Psoas muscle (tissue), 8 donors: ENCODE data around the gene ITGB1BP2. TPM values are rescaled to one million over a fixed set of nuclear protein-coding genes. Genes with fewer than 3 reads are reported as not detected.
"Not testable (repeated sequence)": the region's sequence is repeated elsewhere in the genome, so short reads cannot be mapped to it uniquely, and the experiment has no call there.

Source experiments
- ATAC-seq, 4 donors: fragments of 200-7000 bp; cut with Tn5 transposase; one replicate each; pipeline ENCODE4 v1.9.1; 2020; ENCODE audit warnings: moderate library complexity in 3 of 4, mild to moderate bottlenecking in 2 of 4
- DNase-seq, 2 donors: peaks; one replicate each; pipeline ENCODE4 v3.0.0-alpha.2; 2020
- H3K27ac ChIP-seq: fragments of 200-600 bp; one replicate; pipeline ENCODE4 v1.8.0; 2022
- H3K27me3 ChIP-seq, 3 donors: fragments of 200-600 bp in 1 of 3; one replicate each; pipeline versions ENCODE4 v1.6.1 to v1.8.0; 2013 to 2022; ENCODE audit warnings: low read length in 2 of 3, mild to moderate bottlenecking in 2 of 3, moderate library complexity in 1 of 3; ENCODE audit not compliant: insufficient read depth in 3 of 3
- H3K36me3 ChIP-seq, 2 donors: fragments of 200-600 bp in 1 of 2; one replicate each; pipeline versions ENCODE4 v1.6.1 to v1.8.0; 2013 to 2022; ENCODE audit warnings: low read depth in 1 of 2, mild to moderate bottlenecking in 1 of 2, moderate library complexity in 1 of 2; ENCODE audit not compliant: insufficient read depth in 1 of 2
- H3K4me1 ChIP-seq: fragments of 200-600 bp; one replicate; pipeline ENCODE4 v1.8.0; 2022
- H3K4me3 ChIP-seq: fragments of 200-600 bp; one replicate; pipeline ENCODE4 v1.8.0; 2022; ENCODE audit warnings: mild to moderate bottlenecking
- H3K9me3 ChIP-seq: fragments of 200-600 bp; one replicate; pipeline ENCODE4 v1.8.0; 2022
- WGBS, 3 donors: extraction: QIAGEN DNeasy Blood & Tissue Kit; methylation state at CpG; one replicate each; pipeline versions ENCODE4 v1.1.6 to v1.1.7; 2013; 5-methylcytosine and 5-hydroxymethylcytosine counted together
- intact Hi-C, 2 donors: fragments of 100-400 bp; cut with DNase I; formaldehyde crosslinking; loops; one replicate each; pipeline versions ENCODE4 v1.11.0 to v1.14.2; 2022
- polyA plus RNA-seq, 3 donors: library from polyadenylated mRNA; stranded (reverse); fragments of 200-250 nt; gene quantifications; one replicate each; pipeline ENCODE4 v1.2.3, GENCODE V29; 2013
- total RNA-seq, 4 donors: library from RNA; stranded (reverse); fragmentation: NEBNext Ultra II Directional in 2 of 4; extraction: Animal tissue kit (Norgen Biotek cat#: 25700) in 2 of 4; gene quantifications; one replicate each; pipeline versions ENCODE4 v1.2.1 to v1.2.4, GENCODE V29; 2021 to 2023
- TF ChIP-seq, protein P1 (sequence below): fragments of 200-600 bp; IDR thresholded peaks from one replicate; pipeline ENCODE4 v1.8.0; 2022; ENCODE audit warnings: antibody characterized with exemption
- donor health status: healthy with polysubstance abuse.
- donor health status: DM: no; HTN: no; CAD: no; lungs with moderate emphysema.
- donor health status: Bipolar disorder and iron deficiency.
- donor health status: healthy.
- donor health status: DM: yes; HTN: yes; CAD: no.
- donor health status: DM: no; HTN: no; CAD: no.
- donor health status: DM: no; HTN: no; CAD: no.
- donor health status: DM: yes; HTN: yes; CAD: no.

Gene ITGB1BP2
- total and polyA plus RNA-seq, 7 donors: 4.4 to 35.2 (median 15.7) TPM

DNA sequence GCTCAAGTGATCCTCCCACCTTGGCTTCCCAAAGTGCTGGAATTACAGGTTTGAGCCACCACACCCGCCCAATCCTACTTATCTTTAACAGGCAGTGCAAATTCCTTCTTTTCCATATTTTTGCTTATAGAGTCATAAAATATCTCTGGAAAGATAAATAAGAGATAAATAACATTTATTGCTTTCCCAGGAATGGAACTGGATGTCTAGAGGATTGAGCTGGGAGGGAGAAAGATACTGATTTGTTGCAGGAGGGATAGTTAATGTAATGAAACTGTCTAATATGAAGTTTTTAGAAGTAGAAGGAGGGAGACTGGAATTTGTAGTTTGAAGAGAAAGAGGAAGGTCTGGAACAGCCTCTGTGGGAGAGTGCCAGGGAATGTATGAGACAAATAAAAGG, 20.2 kb downstream of the ITGB1BP2 start:
- peaks cover 10% of the 10 kb centered on the region for H3K9me3 ChIP-seq
- DNase-seq (no peak), ATAC-seq (no peak)
- no peaks in the 10 kb centered on the region for H3K27me3 ChIP-seq
- no peaks in the 10 kb centered on the region for H3K4me1 ChIP-seq
- no peaks in the 10 kb centered on the region for H3K36me3 ChIP-seq
- intact Hi-C loops: no loop called here
- H3K4me3 ChIP-seq: no peak overlapping the region
- TF ChIP-seq, protein P1, sequence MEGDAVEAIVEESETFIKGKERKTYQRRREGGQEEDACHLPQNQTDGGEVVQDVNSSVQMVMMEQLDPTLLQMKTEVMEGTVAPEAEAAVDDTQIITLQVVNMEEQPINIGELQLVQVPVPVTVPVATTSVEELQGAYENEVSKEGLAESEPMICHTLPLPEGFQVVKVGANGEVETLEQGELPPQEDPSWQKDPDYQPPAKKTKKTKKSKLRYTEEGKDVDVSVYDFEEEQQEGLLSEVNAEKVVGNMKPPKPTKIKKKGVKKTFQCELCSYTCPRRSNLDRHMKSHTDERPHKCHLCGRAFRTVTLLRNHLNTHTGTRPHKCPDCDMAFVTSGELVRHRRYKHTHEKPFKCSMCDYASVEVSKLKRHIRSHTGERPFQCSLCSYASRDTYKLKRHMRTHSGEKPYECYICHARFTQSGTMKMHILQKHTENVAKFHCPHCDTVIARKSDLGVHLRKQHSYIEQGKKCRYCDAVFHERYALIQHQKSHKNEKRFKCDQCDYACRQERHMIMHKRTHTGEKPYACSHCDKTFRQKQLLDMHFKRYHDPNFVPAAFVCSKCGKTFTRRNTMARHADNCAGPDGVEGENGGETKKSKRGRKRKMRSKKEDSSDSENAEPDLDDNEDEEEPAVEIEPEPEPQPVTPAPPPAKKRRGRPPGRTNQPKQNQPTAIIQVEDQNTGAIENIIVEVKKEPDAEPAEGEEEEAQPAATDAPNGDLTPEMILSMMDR: no peak
- 88 to 100% (median 89%) methylated on average over 1 of the region's 1 CpG for WGBS, 3 donors
- no peak overlapping the region for H3K27ac ChIP-seq

DNA sequence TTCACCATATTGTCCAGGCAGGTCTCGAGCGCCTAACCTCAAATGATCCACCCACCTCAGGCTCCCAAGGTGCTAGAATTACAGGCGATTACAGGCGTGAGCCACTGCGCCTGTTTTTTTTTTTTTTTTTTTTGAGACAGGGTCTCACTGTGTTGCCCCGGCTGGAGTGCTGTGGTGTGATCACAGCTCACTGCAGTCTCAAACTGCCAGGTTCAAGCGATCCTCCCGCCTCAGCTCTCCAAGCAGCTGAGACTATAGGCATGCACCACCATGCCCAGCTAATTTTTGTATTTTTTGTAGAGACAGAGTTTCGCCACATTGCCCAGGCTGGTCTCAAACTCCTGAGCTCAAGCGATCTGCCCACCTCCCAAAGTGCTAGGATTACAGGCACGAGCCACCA, 22.9 kb downstream of the ITGB1BP2 start:
- H3K36me3 ChIP-seq, DNase-seq, intact Hi-C loops, H3K4me1 ChIP-seq, H3K27me3 ChIP-seq, H3K27ac ChIP-seq, ATAC-seq, H3K4me3 ChIP-seq: not testable (repeated sequence)
- 89 to 99% (median 96%) methylated on average over 10 to 11 of the region's 11 CpGs for WGBS, 3 donors
- peaks cover 14% of the 10 kb centered on the region for H3K9me3 ChIP-seq

DNA sequence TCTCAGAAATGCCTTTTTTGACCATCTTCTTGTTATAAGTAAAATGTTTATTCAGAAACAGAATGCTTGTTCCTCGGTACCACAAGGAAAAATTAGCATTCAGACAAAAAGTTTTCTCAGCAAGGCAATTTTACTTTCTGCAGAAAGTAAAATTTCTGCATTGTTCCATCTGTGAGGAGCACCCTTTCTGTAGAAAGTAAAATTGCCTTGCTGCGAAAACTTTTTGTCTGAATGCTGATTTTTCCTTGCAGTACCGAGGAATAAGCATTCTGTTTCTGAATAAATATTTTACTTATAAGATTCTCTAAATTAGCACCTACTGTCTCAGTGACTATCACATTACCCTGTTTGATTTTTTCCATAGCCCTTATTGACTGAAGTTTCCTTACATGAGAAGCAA, 24.8 kb downstream of the ITGB1BP2 start:
- 87 to 99% (median 95%) methylated on average over 3 of the region's 3 CpGs for WGBS, 3 donors
- H3K9me3 ChIP-seq: peaks cover 14% of the 10 kb centered on the region
- ATAC-seq: no peak
- H3K27me3 ChIP-seq: no peaks in the 10 kb centered on the region
- no peak for DNase-seq
- TF ChIP-seq, protein P1: no peak
- no peak overlapping the region for H3K27ac ChIP-seq
- H3K4me3 ChIP-seq: no peak overlapping the region
- intact Hi-C loops: no loop called here
- H3K36me3 ChIP-seq: no peaks in the 10 kb centered on the region
- no peaks in the 10 kb centered on the region for H3K4me1 ChIP-seq

DNA sequence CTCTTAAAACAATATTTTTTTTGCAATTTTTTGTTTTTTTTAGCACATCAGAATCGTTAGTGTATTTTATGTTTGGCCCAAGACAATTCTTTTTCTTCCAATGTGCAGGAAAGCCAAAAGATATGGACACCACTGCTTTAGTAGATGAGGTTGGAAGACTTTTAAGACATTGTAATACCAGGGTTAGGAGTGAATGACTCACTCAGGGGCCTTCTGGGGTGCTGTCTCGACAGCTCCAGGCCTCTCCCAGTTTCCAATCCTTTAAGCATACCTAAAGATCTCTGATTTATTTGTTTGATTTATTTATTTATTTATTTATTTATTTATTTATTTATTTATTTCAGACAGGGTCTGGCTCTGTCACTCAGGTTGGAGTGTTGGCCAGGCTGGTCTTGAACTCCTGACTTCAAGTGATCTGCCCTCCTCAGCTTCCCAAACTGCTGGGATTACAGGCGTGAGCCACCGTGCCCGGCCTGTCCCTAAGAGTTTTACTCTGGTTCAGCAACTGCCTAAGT, 47.7 kb downstream of the ITGB1BP2 start:
- WGBS, 3 donors: 49 to 84% (median 82%) methylated on average over 2 of the region's 5 CpGs
- not testable (repeated sequence) for H3K27ac ChIP-seq, H3K9me3 ChIP-seq

DNA sequence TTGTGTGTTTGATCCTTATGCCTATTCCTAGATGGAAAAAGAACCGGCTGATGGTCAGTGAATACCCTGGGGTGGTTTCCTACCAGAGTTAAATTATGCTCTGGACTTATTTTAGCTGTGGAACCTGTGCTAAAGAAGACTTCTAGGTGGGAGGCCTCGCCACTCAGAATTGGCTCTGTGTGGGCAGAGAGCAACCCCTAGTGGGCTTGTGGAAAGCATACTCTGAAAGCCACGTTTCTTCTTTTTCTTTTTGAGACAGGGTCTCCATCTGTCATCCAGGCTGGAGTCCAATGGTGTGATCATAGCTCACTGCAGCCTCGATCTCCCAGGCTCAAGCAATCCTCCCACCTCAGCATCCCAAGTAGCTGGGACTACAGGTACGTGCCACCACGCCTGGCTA, 48.3 kb downstream of the ITGB1BP2 start:
- H3K4me1 ChIP-seq, H3K27ac ChIP-seq, H3K27me3 ChIP-seq, H3K36me3 ChIP-seq, H3K4me3 ChIP-seq, H3K9me3 ChIP-seq, intact Hi-C loops, ATAC-seq, DNase-seq: not testable (repeated sequence)
- 17 to 33% (median 24%) methylated on average over 1 to 3 of the region's 6 CpGs for WGBS, 3 donors

More for the DNA sequence above, 47.7 kb downstream of the ITGB1BP2 start:
- H3K36me3 ChIP-seq, H3K27me3 ChIP-seq, DNase-seq, H3K4me3 ChIP-seq, intact Hi-C loops, ATAC-seq, H3K4me1 ChIP-seq: not testable (repeated sequence)

DNA sequence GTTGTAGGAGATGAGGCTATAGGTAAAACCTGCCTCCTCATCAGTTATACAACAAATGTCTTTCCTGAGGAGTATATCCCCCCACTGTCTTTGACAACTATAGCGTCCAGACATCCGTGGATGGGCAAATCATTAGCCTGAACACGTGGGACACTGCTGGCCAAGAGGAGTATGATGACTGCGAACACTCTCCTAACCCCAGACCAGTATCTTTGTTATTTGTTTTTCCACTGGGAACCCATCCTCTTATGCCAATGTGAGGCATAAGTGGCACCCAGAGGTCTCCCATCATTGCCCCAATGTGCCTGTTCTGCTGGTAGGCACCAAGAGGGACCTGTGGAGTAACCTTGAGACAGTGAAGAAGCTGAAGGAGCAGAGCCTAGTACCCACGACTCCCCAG, 50.9 kb downstream of the ITGB1BP2 start:
- H3K9me3 ChIP-seq, intact Hi-C loops, DNase-seq, H3K27ac ChIP-seq, H3K4me3 ChIP-seq, H3K36me3 ChIP-seq, H3K27me3 ChIP-seq, H3K4me1 ChIP-seq, ATAC-seq: not testable (repeated sequence)
- 68 to 89% (median 82%) methylated on average over 5 of the region's 5 CpGs for WGBS, 3 donors

Other genes starting within 250 kb of the ITGB1BP2 start
- 10 to 100 TPM; 28.0 to 55.6 (median 39.1) TPM for gene SNX12, start 233.4 kb upstream of the ITGB1BP2 start, total RNA-seq
- 10 to 100 TPM; 28.0 to 46.9 (median 28.3) TPM for gene SNX12, start 233.4 kb upstream of the ITGB1BP2 start, polyA plus RNA-seq
- 10 to 100 TPM; 55.1 to 80.7 (median 63.5) TPM for gene FOXO4, start 205.9 kb upstream of the ITGB1BP2 start, total RNA-seq
- gene FOXO4, start 205.9 kb upstream of the ITGB1BP2 start, polyA plus RNA-seq: 10 to 100 TPM; 14.6 to 56.5 (median 31.7) TPM
- gene CXorf65, start 195.0 kb upstream of the ITGB1BP2 start, total RNA-seq: not detected
- not detected for gene CXorf65, start 195.0 kb upstream of the ITGB1BP2 start, polyA plus RNA-seq
- gene IL2RG, start 190.2 kb upstream of the ITGB1BP2 start, total RNA-seq: 1 to 10 TPM in 3 of 4 donors, under 1 TPM in 1; 0.93 to 1.5 (median 1.2) TPM
- gene IL2RG, start 190.2 kb upstream of the ITGB1BP2 start, polyA plus RNA-seq: 1 to 10 TPM; 1.2 to 2.8 (median 1.6) TPM
- gene MED12, start 183.2 kb upstream of the ITGB1BP2 start, total RNA-seq: 10 to 100 TPM; 20.7 to 24.8 (median 23.7) TPM
- 10 to 100 TPM in 1 of 3 donors, 1 to 10 TPM in 2; 7.1 to 12.8 (median 7.5) TPM for gene MED12, start 183.2 kb upstream of the ITGB1BP2 start, polyA plus RNA-seq
- under 1 TPM; 0.07 to 0.32 (median 0.15) TPM for gene NLGN3, start 156.9 kb upstream of the ITGB1BP2 start, total RNA-seq
- under 1 TPM; 0.04 to 0.10 (median 0.08) TPM for gene NLGN3, start 156.9 kb upstream of the ITGB1BP2 start, polyA plus RNA-seq
- not detected for gene GJB1, start 78.5 kb upstream of the ITGB1BP2 start, total RNA-seq
- gene GJB1, start 78.5 kb upstream of the ITGB1BP2 start, polyA plus RNA-seq: under 1 TPM in 2 of 3 donors, not detected in 1; 0.05 TPM
- gene ZMYM3, start 47.6 kb upstream of the ITGB1BP2 start, total RNA-seq: 10 to 100 TPM in 1 of 4 donors, 1 to 10 TPM in 3; 6.3 to 10.6 (median 7.2) TPM
- 1 to 10 TPM; 2.5 to 4.0 (median 3.0) TPM for gene ZMYM3, start 47.6 kb upstream of the ITGB1BP2 start, polyA plus RNA-seq
- gene NONO, start 18.1 kb upstream of the ITGB1BP2 start, total RNA-seq: 100 to 1,000 TPM; 106 to 119 (median 110) TPM
- 10 to 100 TPM; 57.9 to 97.7 (median 91.6) TPM for gene NONO, start 18.1 kb upstream of the ITGB1BP2 start, polyA plus RNA-seq
- gene TAF1, start 64.6 kb downstream of the ITGB1BP2 start, total RNA-seq: 10 to 100 TPM; 22.3 to 25.6 (median 24.4) TPM
- 10 to 100 TPM in 1 of 3 donors, 1 to 10 TPM in 2; 5.5 to 10.6 (median 6.4) TPM for gene TAF1, start 64.6 kb downstream of the ITGB1BP2 start, polyA plus RNA-seq
- gene OGT, start 231.4 kb downstream of the ITGB1BP2 start, total RNA-seq: 10 to 100 TPM; 40.9 to 64.1 (median 51.8) TPM
- 10 to 100 TPM; 17.2 to 63.0 (median 23.5) TPM for gene OGT, start 231.4 kb downstream of the ITGB1BP2 start, polyA plus RNA-seq